ENCODE results near the gene NMT1.

DNA sequence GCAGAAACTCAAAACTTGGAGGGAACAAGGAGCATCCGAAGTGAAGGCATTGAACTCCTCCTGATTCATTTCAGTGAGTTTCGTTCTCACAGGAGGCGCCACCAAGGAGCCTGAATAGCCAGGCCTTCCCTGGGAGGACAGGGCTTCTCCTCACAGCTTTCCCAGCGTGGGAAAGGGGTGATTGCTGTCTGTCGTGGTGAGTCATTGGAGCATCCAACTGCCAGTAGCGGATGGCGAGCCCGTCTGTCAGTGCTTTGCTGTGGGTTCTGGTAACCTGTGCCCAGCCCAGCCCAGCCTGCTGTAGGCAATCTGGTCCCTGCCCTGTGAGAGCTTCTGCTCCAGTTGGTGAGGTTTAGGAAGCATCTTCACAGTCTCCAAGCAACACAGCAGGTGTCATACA is 42.9 kb downstream of the NMT1 start:
- TF ChIP-seq POLR2AphosphoS5 (IDR thresholded peaks at IDR 0.05), result no peak
- TF ChIP-seq, protein P1, sequence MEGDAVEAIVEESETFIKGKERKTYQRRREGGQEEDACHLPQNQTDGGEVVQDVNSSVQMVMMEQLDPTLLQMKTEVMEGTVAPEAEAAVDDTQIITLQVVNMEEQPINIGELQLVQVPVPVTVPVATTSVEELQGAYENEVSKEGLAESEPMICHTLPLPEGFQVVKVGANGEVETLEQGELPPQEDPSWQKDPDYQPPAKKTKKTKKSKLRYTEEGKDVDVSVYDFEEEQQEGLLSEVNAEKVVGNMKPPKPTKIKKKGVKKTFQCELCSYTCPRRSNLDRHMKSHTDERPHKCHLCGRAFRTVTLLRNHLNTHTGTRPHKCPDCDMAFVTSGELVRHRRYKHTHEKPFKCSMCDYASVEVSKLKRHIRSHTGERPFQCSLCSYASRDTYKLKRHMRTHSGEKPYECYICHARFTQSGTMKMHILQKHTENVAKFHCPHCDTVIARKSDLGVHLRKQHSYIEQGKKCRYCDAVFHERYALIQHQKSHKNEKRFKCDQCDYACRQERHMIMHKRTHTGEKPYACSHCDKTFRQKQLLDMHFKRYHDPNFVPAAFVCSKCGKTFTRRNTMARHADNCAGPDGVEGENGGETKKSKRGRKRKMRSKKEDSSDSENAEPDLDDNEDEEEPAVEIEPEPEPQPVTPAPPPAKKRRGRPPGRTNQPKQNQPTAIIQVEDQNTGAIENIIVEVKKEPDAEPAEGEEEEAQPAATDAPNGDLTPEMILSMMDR (IDR thresholded peaks at IDR 0.05), result no peak

Data from prostate gland (tissue), 2 donors.